Measurements from ENCODE around the gene STX3. TPM values are rescaled to one million over a fixed set of nuclear protein-coding genes. Genes with fewer than 3 reads are reported as not detected.

Gene STX3
- total RNA-seq, 1 donor from 2014 or later: 22.1 TPM

- Mint-ChIP-seq H3K27ac (ENCODE audit: unreplicated experiment) (peak overlapping the region; percentile 11), H3K4me1 (ENCODE audit: low read depth) (peaks cover 28% of the 10 kb centered on the region), H3K9me3 (ENCODE audit: low read depth) (no peaks in the 10 kb centered on the region), H3K36me3 (ENCODE audit: low read depth) (peaks cover 1% of the 10 kb centered on the region), H3K4me3 (ENCODE audit: unreplicated experiment) (peak overlapping the region; percentile 99), H3K27me3 (ENCODE audit: low read depth) (peaks cover 1% of the 10 kb centered on the region)
- peak; percentile 87 for DNase-seq (ENCODE audit: low spot score)
- TF ChIP-seq CTCF (IDR thresholded peaks at IDR 0.05): peak; percentile 98
These were observed 1.3 kb upstream of the STX3 start for GRCh38 chr11:59753650-59754493.

DNA sequence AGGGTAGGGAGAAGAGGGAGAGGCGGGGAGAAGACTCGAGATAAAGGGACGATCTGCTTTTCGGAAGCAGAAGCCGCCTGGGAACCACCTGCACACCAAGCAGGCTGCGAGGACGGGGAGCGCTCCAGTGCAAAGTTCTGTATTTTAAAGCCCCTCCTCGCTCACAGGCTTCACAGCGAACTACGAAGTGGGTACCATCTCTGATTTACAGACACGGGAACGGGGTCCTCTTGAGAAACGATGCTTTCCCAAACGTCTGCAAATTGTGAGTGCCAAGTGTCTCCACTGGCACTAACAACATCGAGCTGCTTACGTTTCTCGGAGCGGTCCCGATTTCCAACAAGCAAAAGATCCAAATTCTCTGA lies 700 bp upstream of the STX3 start:
- Mint-ChIP-seq H3K27ac (ENCODE audit: unreplicated experiment) (peak overlapping the region; percentile 94), H3K36me3 (ENCODE audit: low read depth) (peaks cover 1% of the 10 kb centered on the region), H3K4me3 (ENCODE audit: unreplicated experiment) (peak overlapping the region; percentile 99), H3K4me1 (ENCODE audit: low read depth) (peaks cover 28% of the 10 kb centered on the region), H3K27me3 (ENCODE audit: low read depth) (no peaks in the 10 kb centered on the region), H3K9me3 (ENCODE audit: low read depth) (no peaks in the 10 kb centered on the region)
- no peak for DNase-seq (ENCODE audit: low spot score)
- no peak for TF ChIP-seq CTCF (IDR thresholded peaks at IDR 0.05)

DNA sequence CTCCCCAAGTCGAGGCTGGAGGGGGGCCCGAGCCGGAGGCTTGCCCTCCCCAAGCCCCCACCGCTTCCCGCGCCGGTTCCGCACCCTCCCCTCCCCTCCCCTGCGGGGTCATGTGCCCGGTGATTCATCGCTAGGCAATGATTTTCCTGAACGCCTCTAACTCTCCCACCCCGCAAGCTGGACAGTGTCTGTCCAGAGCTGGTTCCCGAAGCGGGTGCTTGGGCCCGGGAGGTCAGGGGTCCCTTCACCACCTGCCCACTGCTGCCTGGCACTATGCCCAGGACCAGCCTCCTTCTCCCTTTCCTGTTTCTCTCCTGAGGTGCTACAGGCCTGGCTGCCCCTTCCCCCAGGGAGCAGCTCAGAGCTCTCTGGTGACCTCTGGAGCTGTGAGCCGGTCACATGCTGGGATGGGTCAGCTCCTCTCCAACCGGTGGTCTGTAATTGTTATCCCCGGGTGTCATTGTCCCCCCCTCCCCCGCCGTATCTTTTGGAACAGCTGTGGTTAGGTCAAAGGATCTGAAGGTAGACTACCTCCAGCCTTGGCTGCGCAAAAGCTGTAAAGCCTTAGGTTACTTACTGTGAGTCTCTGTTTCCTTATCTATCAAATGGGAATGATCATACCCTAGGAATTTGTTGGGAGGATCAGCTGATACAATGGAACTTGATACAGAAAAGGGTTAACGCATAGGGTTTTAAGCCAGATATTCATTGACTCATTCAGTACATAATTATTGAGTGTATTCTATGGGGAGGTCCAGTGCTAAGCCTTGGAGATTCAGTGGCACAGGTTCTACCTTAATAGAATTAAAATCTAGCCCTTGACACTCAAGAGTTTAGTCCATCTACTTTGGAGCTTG lies 753 bp downstream of the STX3 start:
- Mint-ChIP-seq H3K27me3 (ENCODE audit: low read depth) (no peaks in the 10 kb centered on the region), H3K36me3 (ENCODE audit: low read depth) (peaks cover 1% of the 10 kb centered on the region), H3K4me3 (ENCODE audit: unreplicated experiment) (peak overlapping the region; percentile 82), H3K27ac (ENCODE audit: unreplicated experiment) (peak overlapping the region; percentile 92), H3K4me1 (ENCODE audit: low read depth) (peaks cover 28% of the 10 kb centered on the region), H3K9me3 (ENCODE audit: low read depth) (no peaks in the 10 kb centered on the region)
- DNase-seq (ENCODE audit: low spot score): no peak
- TF ChIP-seq CTCF (IDR thresholded peaks at IDR 0.05): no peak

GRCh38 chr11:59756558-59756840 lies 1.3 kb downstream of the STX3 start:
- peak overlapping the region; percentile 82 for H3K4me3 Mint-ChIP-seq (ENCODE audit: unreplicated experiment)
- H3K27me3 Mint-ChIP-seq (ENCODE audit: low read depth): no peaks in the 10 kb centered on the region
- no peak for TF ChIP-seq CTCF (IDR thresholded peaks at IDR 0.05)
- no peak for DNase-seq (ENCODE audit: low spot score)
- peaks cover 1% of the 10 kb centered on the region for H3K36me3 Mint-ChIP-seq (ENCODE audit: low read depth)
- peaks cover 28% of the 10 kb centered on the region for H3K4me1 Mint-ChIP-seq (ENCODE audit: low read depth)
- no peaks in the 10 kb centered on the region for H3K9me3 Mint-ChIP-seq (ENCODE audit: low read depth)
- H3K27ac Mint-ChIP-seq (ENCODE audit: unreplicated experiment): peak overlapping the region; percentile 25

DNA sequence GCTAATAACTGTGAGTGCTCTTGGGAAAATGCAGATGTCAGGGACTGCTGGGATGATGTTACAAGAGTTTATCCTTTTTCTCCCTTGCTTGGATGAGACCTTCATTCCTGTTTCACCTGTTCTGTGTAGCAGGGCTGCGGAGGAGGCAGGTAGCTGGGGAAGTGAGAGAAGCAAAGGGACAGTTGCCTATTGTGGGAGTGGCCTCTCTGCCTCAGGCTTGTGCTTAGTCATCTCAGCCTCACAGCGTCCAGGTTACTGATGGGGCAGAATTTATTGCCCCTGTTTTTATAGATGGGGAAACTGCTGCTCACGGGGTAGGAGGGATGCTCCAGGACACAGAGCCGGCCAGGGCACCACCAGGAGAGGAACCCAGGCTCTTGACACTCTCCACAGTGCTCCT lies 1.7 kb downstream of the STX3 start:
- Mint-ChIP-seq H3K27me3 (ENCODE audit: low read depth) (no peaks in the 10 kb centered on the region), H3K27ac (ENCODE audit: unreplicated experiment) (peak overlapping the region; percentile 46), H3K4me3 (ENCODE audit: unreplicated experiment) (peak overlapping the region; percentile 82), H3K4me1 (ENCODE audit: low read depth) (peaks cover 28% of the 10 kb centered on the region), H3K9me3 (ENCODE audit: low read depth) (no peaks in the 10 kb centered on the region), H3K36me3 (ENCODE audit: low read depth) (peaks cover 1% of the 10 kb centered on the region)
- DNase-seq (ENCODE audit: low spot score): no peak
- TF ChIP-seq CTCF (IDR thresholded peaks at IDR 0.05): no peak
